Globus pallidus (tissue), 1 donor: Measurements from ENCODE around the gene KIRREL1.

Source experiments
- DNase-seq: peaks from one replicate; pipeline ENCODE4 v3.0.0-alpha.2; 2015; ENCODE audit warnings: low spot score

The KIRREL1 gene

GRCh38 chr1:158146739-158147138 lies 153.3 kb downstream of the KIRREL1 start:
- DNase-seq = no peak

GRCh38 chr1:158147401-158147800 lies 154.0 kb downstream of the KIRREL1 start:
- DNase-seq = no peak

- no peak for DNase-seq
Measured at GRCh38 chr1:158147869-158148268, 154.4 kb downstream of the KIRREL1 start.

- peak; percentile 42 for DNase-seq
Measured at GRCh38 chr1:158148468-158148867, 155.0 kb downstream of the KIRREL1 start.

- DNase-seq = no peak
Measured at GRCh38 chr1:158149175-158149574, 155.7 kb downstream of the KIRREL1 start.
